Measurements from ENCODE around the gene BYSL.

DNA sequence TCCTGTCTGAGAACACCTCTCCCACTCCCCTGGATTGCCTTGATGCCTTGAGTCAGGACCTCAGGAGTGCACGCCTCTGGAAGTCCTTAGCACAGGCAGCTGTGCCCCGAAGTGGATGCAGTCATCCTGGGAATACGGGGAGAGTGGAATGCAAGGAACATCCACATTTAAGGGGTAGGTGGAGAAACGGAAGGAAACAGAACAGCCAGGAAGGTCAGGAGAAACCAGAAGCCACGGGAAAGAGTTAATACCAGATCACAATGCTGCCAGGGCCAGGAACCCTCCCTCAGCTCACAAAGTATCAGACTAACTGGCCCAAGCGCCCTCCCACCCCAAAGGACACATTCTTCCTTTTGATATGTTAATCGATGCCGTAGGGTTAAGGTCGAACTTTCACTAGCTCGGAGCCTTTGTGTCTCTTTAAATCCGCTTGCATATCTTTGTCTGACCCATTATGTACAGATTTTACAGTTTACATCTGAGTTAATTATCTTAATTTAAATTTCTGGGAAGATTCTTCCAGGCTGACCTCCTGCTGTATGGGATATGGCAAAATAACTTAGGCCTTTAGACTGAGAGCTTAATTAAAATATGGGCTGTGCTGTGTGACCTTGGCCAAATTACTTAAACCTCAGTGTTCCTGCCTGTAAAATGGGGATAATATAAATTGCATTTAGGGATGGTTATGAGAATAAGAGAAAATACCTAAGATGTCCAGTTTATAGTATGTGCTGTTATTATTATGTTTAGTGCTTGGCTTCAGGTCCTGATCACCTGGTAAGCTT, 44.3 kb downstream of the BYSL start:
- no peak for TF ChIP-seq GATA2 (IDR thresholded peaks at IDR 0.05; ENCODE audit: low read depth, low read length)
- TF ChIP-seq GATA3 (IDR thresholded peaks at IDR 0.05; ENCODE audit: low read depth, low read length): no peak
